Lower leg skin (tissue), 3 donors: Measurements from ENCODE around the gene INSYN2A.

Experiments
- CTCF ChIP-seq, 3 donors: fragments of 450-650 bp; IDR thresholded peaks; one replicate each; pipeline ENCODE4 v1.5.1; 2016; ENCODE audit warnings: antibody characterized with exemption in 3 of 3, mild to moderate bottlenecking in 3 of 3, moderate library complexity in 2 of 3
- POLR2A ChIP-seq, 2 donors: fragments of 450-650 bp; IDR thresholded peaks; one replicate each; pipeline ENCODE4 v1.6.1; 2016 to 2017; ENCODE audit warnings: antibody characterized with exemption in 2 of 2, mild to moderate bottlenecking in 1 of 2, moderate library complexity in 1 of 2

GRCh38 chr10:127168261-127168660 lies 28.1 kb downstream of the INSYN2A start:
- TF ChIP-seq CTCF (IDR thresholded peaks at IDR 0.05) (no peak), POLR2A (IDR thresholded peaks at IDR 0.05) (no peak)
